Activated T-cell treated with anti-CD3 and anti-CD28 coated beads, Interleukin-2, amount 50 U/mL, for 48 hours (primary cell): ENCODE data around the gene FOXD4.
"Not testable (repeated sequence)": the region's sequence is repeated elsewhere in the genome, so short reads cannot be mapped to it uniquely, and the experiment has no call there.

Experiments
- DNase-seq, 2 experiments: peaks; one replicate each; pipeline ENCODE4 v3.0.0-alpha.2; 2020

The FOXD4 gene

DNA sequence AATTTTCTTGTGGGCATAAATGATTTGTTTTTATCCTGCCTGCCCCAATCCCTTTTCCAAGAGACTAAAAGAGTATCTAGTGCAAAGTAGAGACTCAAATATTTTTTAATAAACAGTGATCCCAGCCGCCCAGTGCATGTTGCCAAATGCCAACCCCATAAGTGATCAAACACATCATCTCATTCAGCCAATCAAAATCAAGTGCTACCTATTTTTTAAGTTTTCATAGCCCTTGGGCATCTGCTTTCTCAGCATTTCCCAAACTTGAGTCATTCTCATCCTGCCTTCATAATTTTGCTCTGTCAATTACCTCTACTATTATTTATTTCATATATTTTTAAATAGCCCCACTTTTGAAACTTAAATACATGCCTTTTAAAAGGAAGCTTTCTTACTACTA lies 27.4 kb downstream of the FOXD4 start:
- DNase-seq: not testable (repeated sequence)

DNA sequence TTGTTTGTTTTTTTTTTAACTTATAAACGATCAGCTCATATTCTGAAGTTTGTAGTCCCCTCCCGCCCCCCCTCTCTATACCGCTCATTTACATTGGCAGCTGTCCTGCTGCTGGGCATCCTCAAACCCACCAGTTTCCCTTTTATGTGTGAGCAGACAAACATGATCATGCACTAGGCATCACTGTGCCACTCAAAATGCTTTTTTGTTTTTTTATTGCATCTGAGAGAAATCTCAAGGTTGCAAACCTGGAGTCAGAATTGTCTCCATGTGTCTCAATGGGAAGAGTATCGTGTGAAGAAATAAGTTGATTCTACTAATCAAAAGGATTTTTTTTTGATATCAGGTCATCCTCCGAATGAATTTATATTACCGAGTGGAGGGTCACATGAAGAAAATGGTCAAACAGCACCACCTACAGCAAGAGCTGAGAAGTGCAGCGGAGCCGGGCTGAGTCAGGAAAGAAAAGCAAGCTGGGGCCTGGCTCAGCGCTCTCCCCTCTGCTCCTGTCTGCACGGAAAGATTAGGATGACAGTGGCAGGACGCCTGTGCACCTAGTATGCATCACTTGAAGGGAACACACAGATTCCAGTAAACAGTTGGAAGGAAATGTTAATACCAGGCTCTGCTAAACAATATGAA lies 29.7 kb downstream of the FOXD4 start:
- DNase-seq: not testable (repeated sequence)

DNA sequence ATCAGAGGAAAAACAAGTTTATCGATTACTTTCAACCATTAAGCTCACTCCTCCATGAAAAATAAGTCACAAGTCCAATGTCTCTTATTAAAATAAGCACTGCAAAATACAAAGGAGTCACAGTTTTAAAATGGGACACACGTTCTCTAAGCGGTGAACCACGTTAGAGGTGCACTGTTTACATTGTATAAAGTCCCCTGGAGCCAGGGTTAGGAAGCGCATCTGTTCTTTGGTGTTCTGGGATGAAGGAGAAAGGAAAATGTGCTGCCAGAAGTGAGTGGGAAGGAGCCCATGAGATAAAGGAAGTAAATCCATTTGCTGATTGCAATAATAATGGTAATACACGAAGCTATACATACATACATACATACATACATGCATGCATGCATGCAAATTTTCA lies 30.4 kb downstream of the FOXD4 start:
- not testable (repeated sequence) for DNase-seq

DNA sequence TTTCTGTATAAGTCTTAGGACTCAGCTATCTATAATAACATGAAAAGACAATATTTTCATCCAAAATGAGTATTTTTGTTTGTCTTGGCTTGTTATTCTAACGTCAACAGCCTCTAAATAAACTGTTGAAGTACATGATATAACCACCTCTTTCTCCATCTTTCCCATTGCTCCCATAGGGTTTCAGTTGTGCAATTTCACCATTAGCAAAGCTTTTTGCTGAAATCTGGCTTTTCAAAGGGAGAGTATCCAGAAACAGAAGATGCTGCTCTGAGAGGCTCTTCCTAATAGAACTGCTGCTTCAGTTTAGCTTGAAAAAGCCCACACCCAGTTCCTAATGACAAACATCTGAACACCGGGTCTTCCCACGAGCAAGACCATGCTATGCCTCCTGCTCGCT lies 31.1 kb downstream of the FOXD4 start:
- DNase-seq: not testable (repeated sequence)

DNA sequence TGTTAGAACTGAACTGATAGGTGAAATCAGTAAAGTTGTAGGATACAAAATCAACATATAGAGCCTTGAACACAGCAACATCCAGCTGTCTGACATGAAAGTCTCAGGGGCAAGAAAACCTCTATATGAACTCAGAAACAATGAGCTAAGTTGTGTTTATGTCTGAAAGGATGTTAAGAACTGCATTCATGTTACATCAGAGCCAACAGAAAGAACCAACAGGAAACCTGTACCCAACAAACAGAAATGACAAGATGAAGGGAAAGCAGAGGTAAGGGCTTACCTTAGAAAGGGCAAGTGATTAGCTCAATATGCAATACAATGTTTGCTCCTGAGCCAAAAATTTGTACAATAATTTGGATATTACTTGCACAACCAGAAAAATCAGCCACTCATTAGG lies 31.5 kb downstream of the FOXD4 start:
- DNase-seq: not testable (repeated sequence)

DNA sequence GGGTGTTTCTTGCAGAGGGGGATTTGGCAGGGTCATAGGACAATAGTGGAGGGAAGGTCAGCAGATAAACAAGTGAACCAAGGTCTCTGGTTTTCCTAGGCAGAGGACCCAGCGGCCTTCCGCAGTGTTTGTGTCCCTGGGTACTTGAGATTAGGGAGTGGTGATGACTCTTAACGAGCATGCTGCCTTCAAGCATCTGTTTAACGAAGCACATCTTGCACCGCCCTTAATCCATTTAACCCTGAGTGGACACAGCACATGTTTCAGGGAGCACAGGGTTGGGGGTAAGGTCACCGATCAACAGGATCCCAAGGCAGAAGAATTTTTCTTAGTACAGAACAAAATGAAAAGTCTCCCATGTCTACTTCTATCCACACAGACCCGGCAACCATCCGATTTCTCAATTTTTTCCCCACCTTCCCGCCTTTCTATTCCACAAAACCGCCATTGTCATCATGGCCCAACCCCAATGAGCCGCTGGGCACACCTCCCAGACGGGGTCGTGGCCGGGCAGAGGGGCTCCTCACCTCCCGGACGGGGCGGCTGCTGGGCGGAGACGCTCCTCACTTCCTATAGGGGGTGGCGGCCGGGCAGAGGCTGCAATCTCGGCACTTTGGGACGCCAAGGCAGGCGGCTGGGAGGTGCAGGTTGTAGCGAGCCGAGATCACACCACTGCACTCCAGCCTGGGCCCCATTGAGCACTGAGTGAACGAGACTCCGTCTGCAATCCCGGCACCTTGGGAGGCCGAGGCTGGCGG lies 35.1 kb downstream of the FOXD4 start:
- not testable (repeated sequence) for DNase-seq

DNA sequence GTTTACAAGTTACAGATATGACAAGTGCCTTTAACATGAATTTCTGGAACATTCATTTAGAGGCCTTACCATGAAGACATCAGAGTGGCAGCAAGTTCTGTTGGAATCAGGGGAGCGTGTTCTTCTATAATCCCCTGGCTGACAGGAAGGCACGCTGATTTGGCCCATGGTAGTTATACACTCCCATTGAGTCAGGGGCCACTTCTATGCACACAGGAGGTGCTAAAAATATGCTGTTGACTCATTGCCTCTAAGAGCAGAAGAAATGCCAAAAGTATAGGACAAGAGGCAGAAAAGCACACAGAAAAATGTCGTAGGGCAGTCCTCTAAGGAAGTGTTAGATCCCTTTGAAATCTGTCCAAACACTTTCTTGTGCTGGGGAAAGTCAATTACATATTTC lies 39.9 kb downstream of the FOXD4 start:
- DNase-seq: not testable (repeated sequence)

DNA sequence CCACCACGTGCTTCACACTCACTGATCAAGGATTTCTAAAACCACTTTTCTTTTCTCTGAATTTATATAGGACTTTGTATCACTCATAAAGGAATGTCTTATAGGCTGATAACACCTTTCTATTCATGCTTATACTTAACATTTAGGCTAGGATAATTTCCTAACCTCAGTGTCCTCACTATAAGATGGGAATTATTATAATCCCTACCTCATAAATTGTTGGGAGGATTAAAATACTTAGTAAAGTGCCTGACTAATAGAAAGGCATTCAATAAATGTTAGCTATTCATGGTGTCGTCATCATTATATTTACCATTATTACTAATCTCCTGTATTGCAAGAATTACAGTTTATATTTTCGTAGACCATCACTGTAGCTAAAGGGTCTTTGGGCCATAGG lies 41.8 kb downstream of the FOXD4 start:
- DNase-seq: not testable (repeated sequence)

DNA sequence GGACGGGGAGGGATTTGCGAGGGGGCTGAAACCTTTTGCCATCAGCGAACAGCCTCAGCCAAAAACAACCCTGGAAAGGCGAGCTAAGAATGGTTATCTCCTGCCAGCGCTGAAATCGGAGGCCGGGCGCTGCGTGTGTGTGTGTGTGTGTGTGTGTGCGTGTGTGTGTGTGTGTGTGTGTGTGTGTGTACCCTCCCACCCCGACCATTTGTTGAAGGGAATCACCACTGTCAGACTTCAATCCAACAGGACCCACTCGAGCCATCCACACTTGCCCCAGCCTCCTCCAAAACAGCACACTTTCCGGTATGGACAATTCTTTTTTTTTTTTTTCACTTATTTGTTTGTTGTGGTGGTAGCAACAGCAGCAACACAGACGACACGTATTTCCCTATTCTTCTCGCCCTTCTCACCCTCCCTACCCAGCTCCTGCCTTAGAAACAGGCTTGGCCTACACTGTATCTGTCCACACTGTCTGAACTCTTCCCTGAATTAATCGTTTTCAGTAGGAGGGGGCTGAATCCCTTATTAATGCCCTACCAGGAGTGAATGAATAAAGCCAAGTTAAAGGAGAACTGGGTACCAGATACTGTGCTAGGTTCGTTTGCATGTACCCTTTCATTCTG lies 44.2 kb downstream of the FOXD4 start:
- not testable (repeated sequence) for DNase-seq

DNA sequence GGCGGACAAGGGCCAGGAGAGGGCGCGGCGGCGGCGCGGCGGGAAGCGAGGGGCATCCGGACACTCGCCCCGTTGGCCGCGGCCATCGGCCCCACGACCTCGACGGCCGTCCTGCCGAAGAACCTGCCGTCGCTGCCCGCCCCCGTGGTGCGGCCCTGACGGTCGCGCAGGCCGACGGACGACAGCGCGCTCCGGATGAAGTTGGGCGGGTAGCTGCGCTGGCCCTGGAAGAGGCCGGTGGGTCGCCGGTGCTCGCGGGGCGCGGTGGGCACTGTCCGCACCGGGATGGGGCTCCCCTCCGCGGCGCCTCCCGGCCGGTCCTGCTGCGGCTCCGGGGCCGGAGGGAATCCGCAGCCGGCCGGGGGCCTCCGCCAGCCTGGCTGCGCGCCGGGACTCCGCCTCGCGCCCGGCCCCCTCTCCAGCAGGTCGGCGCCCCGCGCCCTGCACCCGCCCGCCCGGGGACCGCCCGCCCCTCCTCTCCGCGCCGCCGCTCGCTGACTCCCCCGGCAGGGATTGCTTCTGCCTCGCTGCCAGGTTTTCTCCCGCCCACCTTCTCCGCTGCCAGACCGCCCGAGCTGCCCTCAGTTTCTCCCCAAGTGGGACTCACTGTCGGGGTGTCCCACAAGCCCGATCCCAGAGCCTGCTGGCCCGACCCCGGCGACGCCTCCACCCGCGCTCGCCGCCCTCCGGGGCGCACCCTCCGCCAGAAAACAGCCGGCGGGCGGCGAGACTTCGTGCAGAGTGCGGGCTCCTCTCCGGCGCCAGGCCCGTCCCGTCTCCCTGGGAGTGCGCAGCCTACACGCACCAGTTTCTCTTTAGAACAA lies 44.9 kb downstream of the FOXD4 start:
- peak; percentile 37 to 40 for DNase-seq
